ENCODE results near the gene BMPR1A.
"Not testable (repeated sequence)": the region's sequence is repeated elsewhere in the genome, so short reads cannot be mapped to it uniquely, and the experiment has no call there.

Gene BMPR1A

GRCh38 chr10:86943316-86944030, 187.1 kb downstream of the BMPR1A start:
- DNase-seq, result no peak

GRCh38 chr10:86944031-86944419, 187.6 kb downstream of the BMPR1A start:
- DNase-seq, result no peak

GRCh38 chr10:86944471-86944870, 188.1 kb downstream of the BMPR1A start:
- DNase-seq, result no peak

GRCh38 chr10:86944907-86945306, 188.5 kb downstream of the BMPR1A start:
- no peak for DNase-seq

- DNase-seq, result no peak
Observed at GRCh38 chr10:86945361-86946212, 189.2 kb downstream of the BMPR1A start.

GRCh38 chr10:86946213-86947155, 190.1 kb downstream of the BMPR1A start:
- no peak for DNase-seq

- DNase-seq, result not testable (repeated sequence)
Observed at GRCh38 chr10:86947806-86948205, 191.4 kb downstream of the BMPR1A start.

GRCh38 chr10:86950349-86950748, 193.9 kb downstream of the BMPR1A start:
- DNase-seq, result no peak

- no peak for DNase-seq
Observed at GRCh38 chr10:86951184-86951761, 194.9 kb downstream of the BMPR1A start.

- DNase-seq, result no peak
Observed at GRCh38 chr10:86952106-86952505, 195.7 kb downstream of the BMPR1A start.

GRCh38 chr10:86952697-86953096, 196.3 kb downstream of the BMPR1A start:
- DNase-seq, result not testable (repeated sequence)

GRCh38 chr10:86953747-86954680, 197.6 kb downstream of the BMPR1A start:
- no peak for DNase-seq

GRCh38 chr10:86954681-86955500, 198.5 kb downstream of the BMPR1A start:
- DNase-seq, result no peak

GRCh38 chr10:86955501-86956194, 199.2 kb downstream of the BMPR1A start:
- DNase-seq, result no peak

GRCh38 chr10:86956195-86956847, 199.9 kb downstream of the BMPR1A start:
- no peak for DNase-seq

- no peak for DNase-seq
Observed at GRCh38 chr10:86956848-86957448, 200.5 kb downstream of the BMPR1A start.

GRCh38 chr10:86957471-86958115, 201.2 kb downstream of the BMPR1A start, which contains the start of gene MMRN2:
MMRN2 (minus strand) TSS chr10:86957615; CDS start chr10:86957541, 74 bp downstream.
- DNase-seq, result no peak
